HK-2 (cell line): ENCODE results near the gene ACTMAP.
"Not testable (repeated sequence)": the region's sequence is repeated elsewhere in the genome, so short reads cannot be mapped to it uniquely, and the experiment has no call there.

Source experiments
- DNase-seq: peaks from one replicate; pipeline ENCODE4 v3.0.0-alpha.2; 2018; ENCODE audit not compliant: unreplicated experiment

Gene ACTMAP

GRCh38 chr19:40776364-40776763 is 26.1 kb upstream of the ACTMAP start:
- DNase-seq: no peak

- no peak for DNase-seq
Observed at GRCh38 chr19:40775632-40776022, 25.4 kb upstream of the ACTMAP start.

DNA sequence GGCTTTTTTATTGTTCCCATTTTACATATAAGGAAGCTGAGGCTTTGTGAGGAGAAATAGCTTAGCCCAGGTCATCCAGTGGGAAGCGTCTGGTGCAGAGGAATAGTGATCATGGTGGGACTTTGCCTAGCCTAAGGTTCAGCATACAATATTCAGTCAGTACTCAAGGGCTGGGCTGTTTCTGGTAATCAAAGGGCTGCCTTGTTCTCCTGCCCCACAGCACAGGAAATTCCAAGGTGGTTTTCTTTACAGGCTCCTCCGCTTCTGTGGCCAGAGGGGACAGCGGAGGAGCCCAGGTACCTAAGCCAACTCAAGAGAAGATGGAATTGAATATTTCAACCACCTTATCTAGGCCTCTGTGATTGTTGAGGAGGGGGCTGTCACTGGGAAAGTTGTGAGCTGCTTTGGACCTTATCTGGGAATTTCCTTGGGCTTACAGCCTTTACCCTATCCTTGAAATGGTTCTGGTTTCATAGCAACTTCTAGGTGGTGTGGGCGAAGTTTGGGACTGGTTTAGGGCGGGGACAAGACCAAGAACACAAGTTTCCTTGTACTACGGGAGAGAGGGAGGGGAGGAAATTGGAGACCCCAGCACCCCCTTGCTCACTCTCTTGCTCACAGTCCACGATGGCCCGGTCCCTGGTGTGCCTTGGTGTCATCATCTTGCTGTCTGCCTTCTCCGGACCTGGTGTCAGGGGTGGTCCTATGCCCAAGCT is 24.8 kb upstream of the ACTMAP start, which contains the start of gene MIA:
TSS of gene MIA (plus strand) at position 606 of the 716 bp plus-strand sequence. CDS start at position 628, 22 bp downstream.
- DNase-seq: no peak

DNA sequence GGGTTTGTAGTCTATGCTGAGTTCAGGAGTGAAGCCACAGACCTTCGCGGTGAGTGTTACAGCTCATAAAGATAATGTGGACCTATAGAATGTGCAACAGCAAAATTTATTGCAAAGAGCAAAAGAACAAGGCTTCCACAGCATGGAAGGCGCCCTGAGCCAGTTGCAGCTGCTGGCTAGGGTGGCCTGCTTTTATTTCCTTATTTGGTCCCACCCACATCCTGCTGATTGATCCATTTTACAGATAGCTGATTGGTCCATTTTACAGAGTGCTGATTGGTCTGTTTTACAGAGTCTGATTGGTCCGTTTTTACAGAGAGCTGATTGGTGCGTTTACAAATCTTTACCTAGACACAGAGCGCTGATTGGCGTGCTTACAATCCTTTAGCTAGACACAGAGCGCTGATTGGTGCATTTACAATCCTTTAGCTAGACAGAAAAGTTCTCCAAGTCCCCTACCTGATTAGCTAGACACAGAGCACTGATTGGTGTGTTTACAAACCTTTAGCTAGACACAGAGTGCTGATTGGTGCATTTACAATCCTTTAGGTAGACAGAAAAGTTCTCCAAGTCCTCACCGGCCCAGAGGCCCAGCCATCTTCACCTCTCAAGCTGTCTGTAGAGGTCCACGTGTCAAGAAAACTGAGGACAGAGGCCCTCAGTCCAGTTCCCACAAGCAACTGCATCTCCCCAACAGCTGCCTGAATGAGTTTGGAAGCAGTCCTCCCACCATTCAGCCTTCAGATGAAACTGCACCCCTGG is 21.0 kb upstream of the ACTMAP start:
- DNase-seq: not testable (repeated sequence)

DNA sequence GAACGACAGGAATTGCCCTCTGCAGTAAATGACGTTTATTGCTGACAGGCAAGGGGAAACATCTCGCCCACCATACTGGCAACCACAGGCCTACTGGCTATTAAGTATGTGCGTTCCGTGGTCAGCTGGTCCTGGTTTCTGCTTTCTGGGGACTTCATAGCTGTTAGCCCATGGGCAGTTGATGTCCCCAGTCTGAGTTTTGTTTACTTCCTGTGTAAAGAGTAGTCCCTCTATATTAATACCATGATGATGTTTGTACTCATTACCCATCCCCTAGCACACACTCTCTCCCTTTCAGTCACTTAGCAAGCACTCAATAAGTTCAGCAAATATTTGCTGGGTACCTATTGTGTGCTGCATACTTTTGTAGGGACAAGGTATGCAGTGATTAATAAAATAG is 18.6 kb upstream of the ACTMAP start:
- no peak for DNase-seq

GRCh38 chr19:40766385-40766784 is 16.1 kb upstream of the ACTMAP start:
- DNase-seq: not testable (repeated sequence)

- no peak for DNase-seq
Observed at GRCh38 chr19:40763963-40764362, 13.7 kb upstream of the ACTMAP start.

DNA sequence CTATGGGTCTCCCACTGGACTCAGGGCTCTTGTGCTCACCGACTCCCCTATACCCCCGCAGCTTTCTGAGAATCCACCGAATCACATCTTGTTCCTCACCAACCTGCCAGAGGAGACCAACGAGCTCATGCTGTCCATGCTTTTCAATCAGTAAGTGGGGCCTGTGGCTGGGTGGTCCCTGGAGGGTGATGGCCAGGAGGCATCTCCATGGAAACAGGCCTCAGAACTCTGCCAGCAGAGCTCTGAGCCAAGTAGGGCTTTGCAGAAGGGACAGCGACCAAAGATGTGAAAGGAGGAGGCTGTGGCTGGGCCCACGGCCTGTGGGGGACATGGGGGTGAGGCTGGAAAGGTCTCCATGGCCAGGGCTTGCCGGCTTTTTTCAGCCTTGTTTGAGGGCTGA is 13.2 kb upstream of the ACTMAP start:
- DNase-seq: no peak

DNA sequence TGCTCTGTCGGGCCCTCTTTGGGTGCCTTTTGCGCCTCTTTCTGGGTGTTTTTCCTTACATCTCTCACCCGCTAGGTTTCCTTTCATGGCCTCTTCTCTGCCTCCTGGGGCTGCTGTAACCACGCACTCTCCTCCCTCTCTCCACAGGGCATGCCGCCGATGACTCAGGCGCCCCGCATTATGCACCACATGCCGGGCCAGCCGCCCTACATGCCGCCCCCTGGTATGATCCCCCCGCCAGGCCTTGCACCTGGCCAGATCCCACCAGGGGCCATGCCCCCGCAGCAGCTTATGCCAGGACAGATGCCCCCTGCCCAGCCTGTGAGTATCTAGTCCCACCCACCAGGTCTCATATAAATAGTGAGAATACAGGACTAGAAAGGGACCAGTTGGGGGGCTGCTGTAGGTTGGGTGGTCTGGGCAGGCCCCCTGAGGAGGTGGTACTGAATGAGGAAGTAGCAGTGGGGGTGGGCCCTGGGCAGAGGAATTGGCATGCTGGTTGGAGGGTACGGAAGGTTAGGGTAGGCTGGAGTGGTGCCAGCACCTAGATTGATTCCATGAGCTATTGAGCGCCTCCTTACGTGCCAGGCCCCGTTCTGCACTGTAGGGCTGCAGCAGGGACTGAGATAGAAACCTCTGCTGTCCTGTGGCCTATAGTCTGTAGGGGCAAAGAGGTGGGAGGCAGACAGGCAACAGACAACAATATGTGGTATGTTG is 12.6 kb upstream of the ACTMAP start:
- DNase-seq: no peak

DNA sequence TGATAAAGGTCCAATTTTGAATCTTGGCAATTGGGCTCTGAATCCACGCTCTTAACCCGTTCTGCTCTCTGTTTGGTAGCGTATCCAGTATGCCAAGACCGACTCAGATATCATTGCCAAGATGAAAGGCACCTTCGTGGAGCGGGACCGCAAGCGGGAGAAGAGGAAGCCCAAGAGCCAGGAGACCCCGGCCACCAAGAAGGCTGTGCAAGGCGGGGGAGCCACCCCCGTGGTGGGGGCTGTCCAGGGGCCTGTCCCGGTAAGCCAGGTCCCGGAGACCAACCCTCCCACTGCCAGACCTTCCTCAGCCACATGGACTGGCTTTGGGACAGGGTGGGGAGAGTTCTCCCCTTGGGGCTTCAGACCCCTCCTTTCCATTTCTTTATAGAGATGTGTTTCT is 9.1 kb upstream of the ACTMAP start:
- DNase-seq: no peak

DNA sequence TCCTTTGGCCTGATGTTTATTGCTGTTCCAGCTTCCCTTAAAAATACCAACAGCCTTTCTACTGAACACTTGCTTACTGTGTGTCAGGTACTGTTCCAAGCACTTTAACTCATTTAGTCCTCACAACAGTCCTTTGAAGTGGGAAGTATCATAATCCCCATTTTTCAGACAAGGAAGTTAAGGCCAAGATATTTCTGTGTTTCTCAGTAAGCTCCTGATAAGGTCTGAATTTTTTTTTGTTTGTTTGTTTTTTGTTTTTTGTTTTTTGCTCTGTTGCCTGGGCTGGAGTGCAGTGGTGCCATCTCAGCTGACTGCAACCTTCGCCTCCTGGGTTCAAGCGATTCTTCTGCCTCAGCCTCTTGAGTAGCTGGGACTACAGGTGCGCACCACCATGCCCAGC is 8.2 kb upstream of the ACTMAP start:
- no peak for DNase-seq

DNA sequence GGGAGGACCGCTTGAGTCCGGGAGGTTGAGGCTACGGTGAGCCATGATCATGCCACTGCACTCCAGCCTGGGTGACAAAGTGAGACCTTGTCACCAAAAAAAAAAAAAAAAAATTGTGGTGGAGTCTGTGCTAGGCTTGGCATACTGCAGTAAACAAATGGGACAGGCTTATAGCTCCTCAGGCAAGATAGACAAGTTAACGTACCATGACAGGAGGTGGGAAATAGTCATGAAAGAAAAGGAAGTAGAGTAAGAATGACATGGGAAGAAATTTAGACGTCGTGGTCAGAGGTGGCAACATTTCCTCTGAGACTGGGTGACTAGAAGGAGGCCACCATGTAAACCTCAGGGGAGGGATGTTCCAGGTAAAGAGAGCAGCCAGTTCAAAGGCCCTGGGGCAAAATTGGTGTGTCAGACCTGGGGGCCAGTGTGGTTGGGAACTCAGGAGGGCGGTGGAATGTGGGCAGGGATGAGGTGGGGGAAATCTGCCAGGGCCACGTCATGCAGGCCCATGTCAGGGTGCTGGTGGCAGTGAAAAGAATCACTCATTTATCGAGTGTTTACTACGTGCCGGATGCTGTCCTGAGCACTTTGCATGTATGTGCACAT is 6.3 kb upstream of the ACTMAP start:
- no peak for DNase-seq

- DNase-seq: no peak
Observed at GRCh38 chr19:40755791-40756190, 5.5 kb upstream of the ACTMAP start.

DNA sequence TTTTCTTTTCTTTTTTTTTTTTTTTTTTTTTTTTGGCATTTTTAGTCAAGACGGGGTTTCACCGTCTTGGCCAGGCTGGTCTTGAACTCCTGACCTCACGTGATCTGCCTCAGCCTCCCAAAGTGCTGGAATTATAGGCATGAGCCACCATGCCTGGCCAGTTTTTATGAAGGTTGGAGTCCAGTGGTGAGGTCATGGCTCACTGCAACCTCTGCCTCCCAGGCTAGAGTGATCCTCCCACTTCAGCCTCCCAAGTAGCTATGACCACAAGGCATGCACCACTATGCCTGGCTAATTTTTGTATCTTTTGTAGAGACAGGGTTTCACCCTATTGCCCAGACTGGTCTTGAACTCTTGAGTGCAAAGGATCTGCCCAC is 5.0 kb upstream of the ACTMAP start:
- no peak for DNase-seq

- DNase-seq: no peak
Observed at GRCh38 chr19:40754611-40755247, 4.5 kb upstream of the ACTMAP start.

- no peak for DNase-seq
Observed at GRCh38 chr19:40752257-40752781, 2.0 kb upstream of the ACTMAP start.

GRCh38 chr19:40750874-40751537 is 729 bp upstream of the ACTMAP start, which contains the start of gene SNRPA:
Gene SNRPA, plus strand, starts transcription at chr19:40751203. Its CDS starts 206 bp downstream, at chr19:40751409.
- peak; percentile 97 for DNase-seq

DNA sequence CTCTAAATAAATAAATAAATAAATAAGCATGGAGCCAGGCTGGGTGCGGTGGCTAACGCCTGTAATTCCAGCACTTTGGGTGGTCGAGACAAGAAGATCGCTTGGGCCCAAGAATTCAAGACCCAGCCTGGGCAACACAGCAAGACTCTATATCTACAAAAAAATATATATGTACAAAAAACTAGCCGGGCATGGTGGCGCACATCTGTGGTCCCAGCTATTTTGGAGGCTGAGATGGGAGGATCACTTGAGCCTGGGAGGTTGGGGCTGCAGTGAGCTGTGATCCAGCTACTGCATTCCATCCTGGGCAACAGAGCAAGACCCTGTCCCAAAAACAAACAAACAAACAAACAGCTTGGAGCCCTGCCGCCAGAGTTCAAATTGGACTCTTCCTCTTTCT is 2.7 kb downstream of the ACTMAP start:
- DNase-seq: no peak

DNA sequence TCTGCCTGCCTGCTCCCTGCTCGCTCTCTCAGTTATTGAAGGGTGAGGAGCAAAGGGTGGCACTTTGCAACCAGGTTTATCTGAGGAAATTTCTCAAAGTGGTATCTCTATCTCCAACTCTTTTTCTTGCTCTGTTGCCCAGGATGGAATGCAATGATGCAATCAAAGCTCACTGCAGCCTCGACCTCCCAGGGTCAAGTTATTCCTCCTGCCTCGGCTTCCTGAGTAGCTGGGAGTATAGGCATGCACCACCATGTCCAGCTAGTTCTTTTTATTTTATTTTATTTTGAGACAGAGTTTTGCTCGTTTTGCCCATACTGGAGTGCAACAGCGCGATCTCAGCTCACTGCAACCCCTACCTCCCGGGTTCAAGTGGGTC is 4.9 kb downstream of the ACTMAP start:
- no peak for DNase-seq

- DNase-seq: no peak
Observed at GRCh38 chr19:40744554-40745401, 5.5 kb downstream of the ACTMAP start.
